ENCODE results near the gene TSPAN16.

- TF ChIP-seq STAG1 (CRISPR knock-in tag; IDR thresholded peaks at IDR 0.05) (no peak), ZNF468 (CRISPR knock-in tag; IDR thresholded peaks at IDR 0.05) (no peak), FLYWCH1 (CRISPR knock-in tag; IDR thresholded peaks at IDR 0.05) (no peak), POLR2G (IDR thresholded peaks at IDR 0.05; ENCODE audit: low read depth, low read length) (no peak), POLR2A (IDR thresholded peaks at IDR 0.05; ENCODE audit: insufficient read depth in 1 of 2, low read depth in 2 of 2, low read length in 2 of 2) (no peak), ZNF441 (CRISPR knock-in tag; IDR thresholded peaks at IDR 0.05; ENCODE audit: borderline replicate concordance) (no peak), ZFX (CRISPR knock-in tag; IDR thresholded peaks at IDR 0.05; ENCODE audit: low read depth) (no peak), ZKSCAN1 (IDR thresholded peaks at IDR 0.05; ENCODE audit: low read length) (no peak)
These were observed 41.1 kb downstream of the TSPAN16 start for GRCh38 chr19:11337080-11337479.
